ENCODE results near the gene ONECUT1.

ONECUT1 gene

GRCh38 chr15:52796753-52797520, 6.8 kb upstream of the ONECUT1 start:
- DNase-seq = no peak

GRCh38 chr15:52796228-52796521, 6.0 kb upstream of the ONECUT1 start:
- DNase-seq = no peak

- DNase-seq = no peak
These were observed 5.5 kb upstream of the ONECUT1 start for GRCh38 chr15:52795464-52796227.

GRCh38 chr15:52794665-52795463, 4.7 kb upstream of the ONECUT1 start:
- no peak for DNase-seq

GRCh38 chr15:52791776-52792175, 1.6 kb upstream of the ONECUT1 start:
- no peak for DNase-seq

- DNase-seq = peak; percentile 15 to 37 (median 20)
These were observed 1.0 kb upstream of the ONECUT1 start for GRCh38 chr15:52790941-52791751.

GRCh38 chr15:52789601-52790168, 451 bp downstream of the ONECUT1 start:
- DNase-seq = peak in 2 of 3 donors; percentile 24 to 32

- DNase-seq = no peak
These were observed 1.0 kb downstream of the ONECUT1 start for GRCh38 chr15:52789008-52789600.

GRCh38 chr15:52788099-52788986, 1.8 kb downstream of the ONECUT1 start:
- no peak for DNase-seq

GRCh38 chr15:52787549-52788098, 2.5 kb downstream of the ONECUT1 start:
- no peak for DNase-seq

- no peak for DNase-seq
These were observed 3.0 kb downstream of the ONECUT1 start for GRCh38 chr15:52787123-52787503.

- DNase-seq = no peak
These were observed 3.6 kb downstream of the ONECUT1 start for GRCh38 chr15:52786436-52787122.

- DNase-seq = no peak
These were observed 4.3 kb downstream of the ONECUT1 start for GRCh38 chr15:52785672-52786406.

GRCh38 chr15:52784799-52785671, 5.1 kb downstream of the ONECUT1 start:
- DNase-seq = no peak

GRCh38 chr15:52783929-52784798, 6.0 kb downstream of the ONECUT1 start:
- DNase-seq = peak; percentile 33 to 71 (median 45)

- peak; percentile 34 to 71 (median 60) for DNase-seq
These were observed 6.8 kb downstream of the ONECUT1 start for GRCh38 chr15:52783191-52783829.

- no peak for DNase-seq
These were observed 7.6 kb downstream of the ONECUT1 start for GRCh38 chr15:52782514-52782913.

All from suppressor macrophage treated with lipopolysaccharide for 1 hour (primary cell).